HG03354 (cell line): Measurements from ENCODE around the gene RBM19.

Source experiments
- ATAC-seq: cut with Tn5 transposase; IDR thresholded peaks from one replicate; pipeline ENCODE4 v1.9.1; 2021; ENCODE audit warnings: mild to moderate bottlenecking; ENCODE audit not compliant: unreplicated experiment, poor library complexity, severe bottlenecking

RBM19 gene

DNA sequence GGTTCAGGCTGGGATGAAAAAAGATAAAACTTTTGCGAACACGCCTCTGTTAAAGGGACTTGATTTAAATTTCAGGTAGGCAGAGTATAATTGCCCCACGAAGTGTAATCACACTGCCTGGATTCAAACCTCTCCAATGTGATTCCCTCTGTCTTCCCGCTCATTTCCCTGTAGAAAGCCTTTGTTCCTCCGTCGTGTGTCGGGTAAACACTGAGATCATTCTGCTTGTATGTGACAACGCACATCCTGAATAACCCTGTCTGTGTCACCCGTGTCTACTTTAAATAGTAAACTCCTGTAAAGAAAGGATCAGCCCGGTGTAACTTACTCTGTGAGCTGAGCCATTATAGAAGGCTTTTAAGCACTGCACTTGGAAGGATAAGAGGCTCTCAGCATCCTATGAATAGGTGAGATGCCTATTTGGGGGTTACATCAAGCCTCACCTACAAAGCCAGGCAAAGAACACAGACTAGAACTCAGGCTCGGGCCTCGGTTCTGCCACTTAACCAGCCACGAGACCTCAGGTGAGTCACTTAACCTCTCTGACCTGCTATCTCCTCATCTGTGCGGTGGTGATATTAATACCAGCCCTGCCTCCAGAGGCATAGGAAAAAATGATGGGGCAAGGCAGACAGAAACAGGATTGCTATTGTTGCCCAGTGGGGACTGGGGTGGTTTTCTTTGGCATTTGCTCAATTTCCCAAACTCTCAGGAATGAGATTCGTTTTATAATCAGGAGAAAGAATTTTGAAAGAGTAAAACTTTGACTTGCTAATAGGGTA is 74.2 kb downstream of the RBM19 start:
- ATAC-seq, result no peak

GRCh38 chr12:113891167-113891692 is 74.9 kb downstream of the RBM19 start:
- no peak for ATAC-seq

DNA sequence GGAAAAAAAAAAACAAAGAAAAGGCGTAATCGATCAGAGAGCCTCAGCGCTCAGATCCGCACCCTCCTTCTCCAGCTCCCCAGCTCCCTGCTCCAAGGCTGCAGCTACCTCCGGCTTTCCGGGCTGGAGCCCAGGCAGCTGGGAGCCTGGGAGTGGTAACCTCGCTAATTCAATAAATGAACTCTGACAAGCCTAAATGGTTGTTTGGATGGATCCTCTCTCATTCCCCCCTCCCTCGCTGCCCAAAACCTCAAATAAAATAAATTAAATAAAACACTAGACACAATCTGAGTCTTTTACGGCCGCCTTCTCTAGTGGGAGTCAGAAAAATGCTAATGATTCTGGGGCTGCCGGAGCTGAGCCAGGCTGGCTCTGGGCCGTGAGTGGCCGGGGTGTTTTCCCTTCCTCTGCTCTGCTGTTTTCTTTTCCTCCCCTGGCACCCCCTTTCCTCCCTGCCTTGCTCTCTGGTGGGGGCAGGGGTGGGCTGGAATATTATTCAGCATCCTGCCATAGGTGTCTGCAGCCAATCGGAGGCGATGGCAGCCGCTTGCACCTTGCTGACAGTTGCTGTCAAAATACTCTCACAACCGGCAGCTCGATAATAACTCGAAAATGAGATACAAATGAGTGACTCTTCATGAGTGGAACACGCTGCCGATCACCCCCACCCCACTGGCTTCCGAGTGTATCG is 76.1 kb downstream of the RBM19 start:
- no peak for ATAC-seq

DNA sequence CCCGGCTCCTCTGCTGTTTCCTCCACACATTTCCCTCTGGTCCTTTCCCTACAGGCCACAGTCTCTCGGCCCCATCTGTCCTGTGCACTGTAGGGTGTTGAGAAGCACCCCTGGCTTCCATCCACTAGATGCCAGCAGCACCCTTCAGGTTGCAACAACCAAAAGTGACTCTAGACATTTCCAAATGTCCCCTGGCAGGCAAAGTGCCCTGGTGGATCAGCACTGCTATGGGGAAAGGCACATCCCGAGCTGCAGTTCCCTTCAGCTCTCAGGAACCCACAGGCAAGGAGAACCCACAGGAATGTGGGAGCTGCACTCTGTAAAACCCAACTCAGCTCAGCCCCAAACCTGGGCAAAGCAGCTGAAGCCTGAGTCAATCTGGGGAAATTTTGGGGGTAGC is 77.0 kb downstream of the RBM19 start:
- ATAC-seq, result no peak

GRCh38 chr12:113888435-113888834 is 77.7 kb downstream of the RBM19 start:
- ATAC-seq, result no peak

- ATAC-seq, result no peak
Observed at GRCh38 chr12:113887906-113888305, 78.2 kb downstream of the RBM19 start.

- ATAC-seq, result no peak
Observed at GRCh38 chr12:113886721-113887120, 79.4 kb downstream of the RBM19 start.

GRCh38 chr12:113884392-113884791 is 81.7 kb downstream of the RBM19 start:
- ATAC-seq, result no peak

GRCh38 chr12:113882690-113883089 is 83.4 kb downstream of the RBM19 start:
- ATAC-seq, result no peak

GRCh38 chr12:113880988-113881962 is 84.8 kb downstream of the RBM19 start:
- ATAC-seq, result no peak

DNA sequence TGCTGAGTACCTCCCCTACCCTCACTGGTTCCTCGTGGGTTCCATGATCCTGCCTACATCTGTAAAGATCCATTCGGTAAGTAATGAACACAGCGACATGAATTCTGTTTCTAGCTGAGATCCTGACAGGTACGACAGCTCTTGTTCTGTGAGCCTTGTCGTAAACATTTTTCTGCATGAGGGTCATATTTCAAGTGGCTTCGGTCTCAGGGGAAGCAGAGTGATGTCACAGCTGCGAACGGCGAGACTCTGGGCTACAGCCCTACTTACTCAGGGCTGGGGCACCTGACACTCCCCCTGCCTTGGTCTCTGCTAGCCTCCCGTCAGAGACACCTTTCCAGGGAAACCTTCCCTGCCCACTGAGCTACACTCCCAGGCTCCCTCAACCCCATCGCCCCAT is 85.8 kb downstream of the RBM19 start:
- ATAC-seq, result no peak

DNA sequence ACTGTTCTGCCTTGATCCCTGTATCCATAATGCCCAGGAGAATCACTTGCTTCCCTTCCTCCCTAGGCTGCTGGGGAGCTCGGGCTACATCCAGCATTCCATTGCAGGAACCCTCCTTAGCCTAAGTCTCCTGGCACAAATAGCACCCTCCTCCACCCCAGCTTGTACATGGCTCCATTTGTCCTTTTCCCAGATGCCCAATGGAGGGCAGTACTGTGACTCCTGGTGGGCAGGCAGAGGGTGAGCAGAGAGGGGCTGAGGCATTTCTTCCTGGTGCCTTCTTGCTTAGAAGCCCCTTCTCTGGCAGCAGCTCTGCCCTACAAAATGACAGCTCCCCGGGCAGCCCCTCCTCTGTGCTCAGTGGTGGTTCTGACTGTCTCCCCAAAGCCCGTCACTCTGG is 86.5 kb downstream of the RBM19 start:
- no peak for ATAC-seq

DNA sequence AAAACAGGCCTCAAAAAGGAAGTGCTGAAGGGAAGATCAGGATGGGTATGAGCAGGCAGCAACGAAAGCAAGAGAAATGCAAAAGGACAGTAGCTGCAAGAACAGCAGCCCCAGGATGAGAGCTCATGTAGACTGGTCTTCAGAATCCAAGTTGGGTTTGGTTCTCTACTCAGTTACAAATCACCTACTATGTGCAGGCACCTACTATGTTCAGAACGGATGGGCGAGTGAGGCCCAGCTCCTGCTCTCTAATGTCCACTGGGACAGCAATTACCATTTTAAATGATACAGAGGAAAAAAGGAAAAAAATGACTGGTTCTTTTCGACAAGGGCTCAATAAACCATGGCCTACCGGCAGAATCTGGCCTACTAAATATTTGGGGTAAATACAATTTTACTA is 88.5 kb downstream of the RBM19 start:
- ATAC-seq, result no peak

DNA sequence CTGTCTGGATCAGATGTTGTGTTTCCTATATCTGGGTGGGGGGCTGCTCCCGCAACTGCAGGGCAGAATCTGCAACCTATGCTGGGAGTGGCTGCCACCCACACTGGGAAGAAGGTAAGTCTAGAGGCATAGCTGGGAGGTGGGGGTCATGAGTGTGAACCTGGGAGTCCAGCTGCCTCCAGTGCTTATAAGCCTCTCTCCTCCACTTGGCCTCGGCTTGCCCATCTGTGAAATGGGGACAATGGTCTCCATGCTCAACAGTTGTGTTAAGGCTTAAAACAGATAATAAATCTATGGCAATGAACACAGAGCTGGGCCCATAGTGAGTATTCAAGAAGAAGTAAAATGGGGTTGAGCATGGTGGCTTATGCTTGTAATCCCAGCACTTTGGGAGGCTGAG is 90.0 kb downstream of the RBM19 start:
- ATAC-seq, result no peak

DNA sequence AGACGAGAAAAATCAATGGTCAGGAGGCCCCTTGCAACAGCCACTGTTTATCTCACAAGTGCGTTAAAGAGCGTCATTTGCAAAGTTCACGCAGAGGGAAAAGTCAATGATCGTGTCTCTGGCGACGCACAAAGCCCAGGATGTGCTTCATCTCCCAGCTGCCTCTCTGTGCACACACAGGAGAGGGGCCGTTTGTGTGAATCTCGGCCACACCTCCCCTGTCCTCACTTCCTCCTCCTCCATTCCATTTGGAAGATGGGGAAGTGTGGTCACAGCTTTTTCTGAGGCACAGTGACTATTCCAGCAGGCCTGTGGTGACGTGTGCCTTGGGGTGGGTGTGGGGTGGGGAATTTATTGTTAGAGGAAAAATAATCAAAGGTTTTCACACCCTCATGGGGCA is 90.4 kb downstream of the RBM19 start:
- ATAC-seq, result no peak

- no peak for ATAC-seq
Observed at GRCh38 chr12:113874999-113875561, 91.0 kb downstream of the RBM19 start.

DNA sequence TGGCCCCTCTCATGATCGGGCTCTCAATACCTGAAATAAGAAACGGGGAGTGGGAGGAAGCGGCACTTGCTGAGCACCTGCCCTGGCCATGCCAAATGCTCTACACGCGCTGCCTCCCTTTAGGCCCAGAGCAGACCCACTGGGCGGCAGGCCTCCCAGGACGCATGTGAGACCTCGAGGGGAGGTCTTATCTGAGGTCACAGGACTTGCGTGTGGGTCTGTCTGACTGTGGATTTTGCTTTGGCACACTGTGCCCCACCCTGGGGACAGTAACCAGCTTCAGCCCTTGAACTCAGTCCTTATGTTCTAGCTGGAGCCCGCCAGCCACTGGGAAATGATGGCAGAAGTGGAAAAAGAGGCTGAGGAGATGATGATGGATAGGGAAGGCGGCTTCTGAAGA is 91.8 kb downstream of the RBM19 start:
- no peak for ATAC-seq

DNA sequence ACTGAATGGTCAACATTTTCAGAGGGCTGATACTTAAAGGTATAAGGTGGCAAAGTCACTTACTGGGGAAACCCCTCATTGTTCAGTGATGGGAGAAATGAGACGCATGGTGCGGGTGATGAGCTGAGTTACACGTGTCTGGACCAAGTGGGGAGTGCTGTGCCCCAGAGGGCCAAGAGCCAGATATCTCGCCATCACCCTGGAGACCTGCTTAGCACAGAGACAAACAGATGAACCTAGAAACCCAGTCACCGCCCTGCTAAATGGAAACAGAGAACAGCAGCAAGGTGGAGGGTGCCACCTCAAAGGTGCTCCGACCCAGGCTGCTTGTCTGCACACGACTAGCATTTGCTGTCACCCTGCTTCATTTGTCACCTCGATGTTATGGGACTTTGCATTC is 92.4 kb downstream of the RBM19 start:
- ATAC-seq, result no peak

GRCh38 chr12:113870890-113871289 is 95.2 kb downstream of the RBM19 start:
- no peak for ATAC-seq

- no peak for ATAC-seq
Observed at GRCh38 chr12:113870035-113870434, 96.1 kb downstream of the RBM19 start.
